ENCODE data around the gene LMNA.
A peak's percentile ranks its signal among the peaks of the same experiment; 100 is the strongest.

LMNA gene

GRCh38 chr1:156140879-156141707 is 26.6 kb downstream of the LMNA start:
- TF ChIP-seq CTCF (IDR thresholded peaks at IDR 0.05; ENCODE audit: borderline replicate concordance, control extremely low read depth, extremely low read depth, insufficient read depth, missing control alignments), result peak; percentile 42
- DNase-seq (ENCODE audit: low spot score), result peak; percentile 64
- in situ Hi-C loops (cut with MboI; ENCODE audit: low sequenced_read_pairs, unreplicated experiment), result loop anchor here (5.0 kb wide), 1 partner anchor 81 kb away; no protein-coding TSS in a partner anchor

GRCh38 chr1:156143765-156144489 is 29.4 kb downstream of the LMNA start:
- in situ Hi-C loops (cut with MboI; ENCODE audit: low sequenced_read_pairs, unreplicated experiment), result loop anchor here (5.0 kb wide), 1 partner anchor 78 kb away; no protein-coding TSS in a partner anchor
- DNase-seq (ENCODE audit: low spot score), result no peak
- TF ChIP-seq CTCF (IDR thresholded peaks at IDR 0.05; ENCODE audit: borderline replicate concordance, control extremely low read depth, extremely low read depth, insufficient read depth, missing control alignments), result no peak

GRCh38 chr1:156144742-156145141 is 30.2 kb downstream of the LMNA start:
- no peak for DNase-seq (ENCODE audit: low spot score)
- in situ Hi-C loops (cut with MboI; ENCODE audit: low sequenced_read_pairs, unreplicated experiment), result loop anchor here (5.0 kb wide), 1 partner anchor 78 kb away; no protein-coding TSS in a partner anchor
- no peak for TF ChIP-seq CTCF (IDR thresholded peaks at IDR 0.05; ENCODE audit: borderline replicate concordance, control extremely low read depth, extremely low read depth, insufficient read depth, missing control alignments)

- DNase-seq (ENCODE audit: low spot score), result no peak
- in situ Hi-C loops (cut with MboI; ENCODE audit: low sequenced_read_pairs, unreplicated experiment), result no loop called here
- TF ChIP-seq CTCF (IDR thresholded peaks at IDR 0.05; ENCODE audit: borderline replicate concordance, control extremely low read depth, extremely low read depth, insufficient read depth, missing control alignments), result no peak
Measured at GRCh38 chr1:156145650-156146019, 31.1 kb downstream of the LMNA start.

GRCh38 chr1:156146020-156146768 is 31.7 kb downstream of the LMNA start:
- TF ChIP-seq CTCF (IDR thresholded peaks at IDR 0.05; ENCODE audit: borderline replicate concordance, control extremely low read depth, extremely low read depth, insufficient read depth, missing control alignments), result peak; percentile 54
- DNase-seq (ENCODE audit: low spot score), result peak; percentile 82
- in situ Hi-C loops (cut with MboI; ENCODE audit: low sequenced_read_pairs, unreplicated experiment), result no loop called here

GRCh38 chr1:156146769-156147405 is 32.4 kb downstream of the LMNA start:
- no peak for TF ChIP-seq CTCF (IDR thresholded peaks at IDR 0.05; ENCODE audit: borderline replicate concordance, control extremely low read depth, extremely low read depth, insufficient read depth, missing control alignments)
- DNase-seq (ENCODE audit: low spot score), result no peak
- in situ Hi-C loops (cut with MboI; ENCODE audit: low sequenced_read_pairs, unreplicated experiment), result no loop called here
